ENCODE data around the gene TSR2. TPM values are rescaled to one million over a fixed set of nuclear protein-coding genes. Genes with fewer than 3 reads are reported as not detected.

Gene TSR2
- total and polyA plus RNA-seq, 2 experiments from 2014 or later, result 26.0 to 60.1 TPM

- TF ChIP-seq ZNF331 (CRISPR knock-in tag; IDR thresholded peaks at IDR 0.05; ENCODE audit: low read depth), result no peak
- no peak for TF ChIP-seq JUNB (IDR thresholded peaks at IDR 0.05; ENCODE audit: unreplicated experiment)
- TF ChIP-seq EZH2phosphoT487 (IDR thresholded peaks at IDR 0.05; ENCODE audit: unreplicated experiment), result no peak
- TF ChIP-seq STAT1 (IDR thresholded peaks at IDR 0.05; ENCODE audit: unreplicated experiment), result no peak
- no peak for TF ChIP-seq ETS1 (IDR thresholded peaks at IDR 0.05)
Measured at GRCh38 chrX:54435121-54435520, 5.1 kb upstream of the TSR2 start (continued).

DNA sequence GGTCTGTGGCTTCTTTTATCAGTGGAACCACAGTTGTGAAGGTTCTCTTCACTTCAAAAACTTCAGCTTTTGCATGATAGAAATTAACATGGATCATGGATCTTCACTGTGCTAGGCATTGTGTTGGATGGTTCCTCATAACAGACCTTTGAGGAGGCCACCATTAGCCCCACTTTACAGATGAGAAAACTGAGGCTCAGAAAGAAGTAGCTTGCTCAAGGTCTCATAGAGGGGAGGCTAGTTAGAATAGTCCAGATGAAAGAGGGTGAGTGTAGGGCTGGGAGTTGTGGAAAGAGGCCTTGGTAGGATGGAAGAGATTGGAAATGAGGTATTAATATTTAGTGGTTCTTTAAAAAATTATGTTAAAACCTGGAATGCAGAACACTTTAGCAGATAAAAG lies 2.6 kb downstream of the TSR2 start:
- H3K36me3 Mint-ChIP-seq (ENCODE audit: low read depth), result peaks cover 41% of the 10 kb centered on the region
- TF ChIP-seq POLR2AphosphoS5 (IDR thresholded peaks at IDR 0.05; ENCODE audit: low read depth), result no peak
- no peak for TF ChIP-seq ZNF114 (CRISPR knock-in tag; IDR thresholded peaks at IDR 0.05)
- TF ChIP-seq, protein P1, sequence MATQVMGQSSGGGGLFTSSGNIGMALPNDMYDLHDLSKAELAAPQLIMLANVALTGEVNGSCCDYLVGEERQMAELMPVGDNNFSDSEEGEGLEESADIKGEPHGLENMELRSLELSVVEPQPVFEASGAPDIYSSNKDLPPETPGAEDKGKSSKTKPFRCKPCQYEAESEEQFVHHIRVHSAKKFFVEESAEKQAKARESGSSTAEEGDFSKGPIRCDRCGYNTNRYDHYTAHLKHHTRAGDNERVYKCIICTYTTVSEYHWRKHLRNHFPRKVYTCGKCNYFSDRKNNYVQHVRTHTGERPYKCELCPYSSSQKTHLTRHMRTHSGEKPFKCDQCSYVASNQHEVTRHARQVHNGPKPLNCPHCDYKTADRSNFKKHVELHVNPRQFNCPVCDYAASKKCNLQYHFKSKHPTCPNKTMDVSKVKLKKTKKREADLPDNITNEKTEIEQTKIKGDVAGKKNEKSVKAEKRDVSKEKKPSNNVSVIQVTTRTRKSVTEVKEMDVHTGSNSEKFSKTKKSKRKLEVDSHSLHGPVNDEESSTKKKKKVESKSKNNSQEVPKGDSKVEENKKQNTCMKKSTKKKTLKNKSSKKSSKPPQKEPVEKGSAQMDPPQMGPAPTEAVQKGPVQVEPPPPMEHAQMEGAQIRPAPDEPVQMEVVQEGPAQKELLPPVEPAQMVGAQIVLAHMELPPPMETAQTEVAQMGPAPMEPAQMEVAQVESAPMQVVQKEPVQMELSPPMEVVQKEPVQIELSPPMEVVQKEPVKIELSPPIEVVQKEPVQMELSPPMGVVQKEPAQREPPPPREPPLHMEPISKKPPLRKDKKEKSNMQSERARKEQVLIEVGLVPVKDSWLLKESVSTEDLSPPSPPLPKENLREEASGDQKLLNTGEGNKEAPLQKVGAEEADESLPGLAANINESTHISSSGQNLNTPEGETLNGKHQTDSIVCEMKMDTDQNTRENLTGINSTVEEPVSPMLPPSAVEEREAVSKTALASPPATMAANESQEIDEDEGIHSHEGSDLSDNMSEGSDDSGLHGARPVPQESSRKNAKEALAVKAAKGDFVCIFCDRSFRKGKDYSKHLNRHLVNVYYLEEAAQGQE (IDR thresholded peaks at IDR 0.05; ENCODE audit: unreplicated experiment), result no peak
- TF ChIP-seq, protein P2, sequence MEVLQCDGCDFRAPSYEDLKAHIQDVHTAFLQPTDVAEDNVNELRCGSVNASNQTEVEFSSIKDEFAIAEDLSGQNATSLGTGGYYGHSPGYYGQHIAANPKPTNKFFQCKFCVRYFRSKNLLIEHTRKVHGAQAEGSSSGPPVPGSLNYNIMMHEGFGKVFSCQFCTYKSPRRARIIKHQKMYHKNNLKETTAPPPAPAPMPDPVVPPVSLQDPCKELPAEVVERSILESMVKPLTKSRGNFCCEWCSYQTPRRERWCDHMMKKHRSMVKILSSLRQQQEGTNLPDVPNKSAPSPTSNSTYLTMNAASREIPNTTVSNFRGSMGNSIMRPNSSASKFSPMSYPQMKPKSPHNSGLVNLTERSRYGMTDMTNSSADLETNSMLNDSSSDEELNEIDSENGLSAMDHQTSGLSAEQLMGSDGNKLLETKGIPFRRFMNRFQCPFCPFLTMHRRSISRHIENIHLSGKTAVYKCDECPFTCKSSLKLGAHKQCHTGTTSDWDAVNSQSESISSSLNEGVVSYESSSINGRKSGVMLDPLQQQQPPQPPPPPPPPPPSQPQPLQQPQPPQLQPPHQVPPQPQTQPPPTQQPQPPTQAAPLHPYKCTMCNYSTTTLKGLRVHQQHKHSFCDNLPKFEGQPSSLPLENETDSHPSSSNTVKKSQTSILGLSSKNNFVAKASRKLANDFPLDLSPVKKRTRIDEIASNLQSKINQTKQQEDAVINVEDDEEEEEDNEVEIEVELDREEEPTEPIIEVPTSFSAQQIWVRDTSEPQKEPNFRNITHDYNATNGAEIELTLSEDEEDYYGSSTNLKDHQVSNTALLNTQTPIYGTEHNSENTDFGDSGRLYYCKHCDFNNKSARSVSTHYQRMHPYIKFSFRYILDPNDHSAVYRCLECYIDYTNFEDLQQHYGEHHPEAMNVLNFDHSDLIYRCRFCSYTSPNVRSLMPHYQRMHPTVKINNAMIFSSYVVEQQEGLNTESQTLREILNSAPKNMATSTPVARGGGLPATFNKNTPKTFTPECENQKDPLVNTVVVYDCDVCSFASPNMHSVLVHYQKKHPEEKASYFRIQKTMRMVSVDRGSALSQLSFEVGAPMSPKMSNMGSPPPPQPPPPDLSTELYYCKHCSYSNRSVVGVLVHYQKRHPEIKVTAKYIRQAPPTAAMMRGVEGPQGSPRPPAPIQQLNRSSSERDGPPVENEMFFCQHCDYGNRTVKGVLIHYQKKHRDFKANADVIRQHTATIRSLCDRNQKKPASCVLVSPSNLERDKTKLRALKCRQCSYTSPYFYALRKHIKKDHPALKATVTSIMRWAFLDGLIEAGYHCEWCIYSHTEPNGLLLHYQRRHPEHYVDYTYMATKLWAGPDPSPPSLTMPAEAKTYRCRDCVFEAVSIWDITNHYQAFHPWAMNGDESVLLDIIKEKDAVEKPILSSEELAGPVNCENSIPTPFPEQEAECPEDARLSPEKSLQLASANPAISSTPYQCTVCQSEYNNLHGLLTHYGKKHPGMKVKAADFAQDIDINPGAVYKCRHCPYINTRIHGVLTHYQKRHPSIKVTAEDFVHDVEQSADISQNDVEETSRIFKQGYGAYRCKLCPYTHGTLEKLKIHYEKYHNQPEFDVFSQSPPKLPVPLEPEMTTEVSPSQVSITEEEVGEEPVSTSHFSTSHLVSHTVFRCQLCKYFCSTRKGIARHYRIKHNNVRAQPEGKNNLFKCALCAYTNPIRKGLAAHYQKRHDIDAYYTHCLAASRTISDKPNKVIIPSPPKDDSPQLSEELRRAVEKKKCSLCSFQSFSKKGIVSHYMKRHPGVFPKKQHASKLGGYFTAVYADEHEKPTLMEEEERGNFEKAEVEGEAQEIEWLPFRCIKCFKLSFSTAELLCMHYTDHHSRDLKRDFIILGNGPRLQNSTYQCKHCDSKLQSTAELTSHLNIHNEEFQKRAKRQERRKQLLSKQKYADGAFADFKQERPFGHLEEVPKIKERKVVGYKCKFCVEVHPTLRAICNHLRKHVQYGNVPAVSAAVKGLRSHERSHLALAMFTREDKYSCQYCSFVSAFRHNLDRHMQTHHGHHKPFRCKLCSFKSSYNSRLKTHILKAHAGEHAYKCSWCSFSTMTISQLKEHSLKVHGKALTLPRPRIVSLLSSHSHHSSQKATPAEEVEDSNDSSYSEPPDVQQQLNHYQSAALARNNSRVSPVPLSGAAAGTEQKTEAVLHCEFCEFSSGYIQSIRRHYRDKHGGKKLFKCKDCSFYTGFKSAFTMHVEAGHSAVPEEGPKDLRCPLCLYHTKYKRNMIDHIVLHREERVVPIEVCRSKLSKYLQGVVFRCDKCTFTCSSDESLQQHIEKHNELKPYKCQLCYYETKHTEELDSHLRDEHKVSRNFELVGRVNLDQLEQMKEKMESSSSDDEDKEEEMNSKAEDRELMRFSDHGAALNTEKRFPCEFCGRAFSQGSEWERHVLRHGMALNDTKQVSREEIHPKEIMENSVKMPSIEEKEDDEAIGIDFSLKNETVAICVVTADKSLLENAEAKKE (CRISPR knock-in tag; IDR thresholded peaks at IDR 0.05), result no peak
- no peak for TF ChIP-seq CREB1 (CRISPR knock-in tag; IDR thresholded peaks at IDR 0.05; ENCODE audit: low read depth)
- TF ChIP-seq JUNB (IDR thresholded peaks at IDR 0.05; ENCODE audit: unreplicated experiment), result no peak
- TF ChIP-seq NANOG (IDR thresholded peaks at IDR 0.05; ENCODE audit: borderline replicate concordance), result no peak
- TF ChIP-seq ZNF331 (CRISPR knock-in tag; IDR thresholded peaks at IDR 0.05; ENCODE audit: low read depth), result no peak
- TF ChIP-seq EZH2 (IDR thresholded peaks at IDR 0.05; ENCODE audit: low read depth, unreplicated experiment), result no peak
- no peak for TF ChIP-seq STAT1 (IDR thresholded peaks at IDR 0.05; ENCODE audit: unreplicated experiment)
- TF ChIP-seq, protein P3, sequence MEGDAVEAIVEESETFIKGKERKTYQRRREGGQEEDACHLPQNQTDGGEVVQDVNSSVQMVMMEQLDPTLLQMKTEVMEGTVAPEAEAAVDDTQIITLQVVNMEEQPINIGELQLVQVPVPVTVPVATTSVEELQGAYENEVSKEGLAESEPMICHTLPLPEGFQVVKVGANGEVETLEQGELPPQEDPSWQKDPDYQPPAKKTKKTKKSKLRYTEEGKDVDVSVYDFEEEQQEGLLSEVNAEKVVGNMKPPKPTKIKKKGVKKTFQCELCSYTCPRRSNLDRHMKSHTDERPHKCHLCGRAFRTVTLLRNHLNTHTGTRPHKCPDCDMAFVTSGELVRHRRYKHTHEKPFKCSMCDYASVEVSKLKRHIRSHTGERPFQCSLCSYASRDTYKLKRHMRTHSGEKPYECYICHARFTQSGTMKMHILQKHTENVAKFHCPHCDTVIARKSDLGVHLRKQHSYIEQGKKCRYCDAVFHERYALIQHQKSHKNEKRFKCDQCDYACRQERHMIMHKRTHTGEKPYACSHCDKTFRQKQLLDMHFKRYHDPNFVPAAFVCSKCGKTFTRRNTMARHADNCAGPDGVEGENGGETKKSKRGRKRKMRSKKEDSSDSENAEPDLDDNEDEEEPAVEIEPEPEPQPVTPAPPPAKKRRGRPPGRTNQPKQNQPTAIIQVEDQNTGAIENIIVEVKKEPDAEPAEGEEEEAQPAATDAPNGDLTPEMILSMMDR (conservative IDR thresholded peaks at IDR 0.05; ENCODE audit: low read depth in 2 of 2), result no peak
- no peak for TF ChIP-seq EZH2phosphoT487 (IDR thresholded peaks at IDR 0.05; ENCODE audit: unreplicated experiment)

More for the DNA sequence above, 2.6 kb downstream of the TSR2 start:
- peaks cover 26% of the 10 kb centered on the region for H3K79me2 ChIP-seq (replicated peaks; ENCODE audit: insufficient read depth)
- DNase-seq (ENCODE audit: low spot score) (no peak), ATAC-seq (no peak)
- no peaks in the 10 kb centered on the region for H3K9me2 ChIP-seq (ENCODE audit: insufficient read depth)
- Mint-ChIP-seq H3K9me3 (no peaks in the 10 kb centered on the region; the same call in 2 of the 3 replicates), H3K4me3 (no peak overlapping the region), H3K27me3 (ENCODE audit: insufficient read depth, low read depth, poor library complexity) (peaks cover 12% of the 10 kb centered on the region), H3K27ac (no peak overlapping the region), H3K4me1 (peaks cover 19% of the 10 kb centered on the region)
- H3K36me3 ChIP-seq (ENCODE audit: insufficient read depth), result no peaks in the 10 kb centered on the region
- no peak overlapping the region for H3K4me3 ChIP-seq
- no peak overlapping the region for H2AFZ ChIP-seq
- 0 out of 2 replicates have a peak, but pooled peaks cover 3% of the 10 kb centered on the region for H4K20me1 ChIP-seq (replicated peaks; ENCODE audit: insufficient read depth)
- H3K27ac ChIP-seq (ENCODE audit: low read depth), result no peak overlapping the region
- H3F3A ChIP-seq (replicated peaks; ENCODE audit: low read depth), result no peaks in the 10 kb centered on the region
- no peaks in the 10 kb centered on the region for H3K27me3 ChIP-seq (ENCODE audit: insufficient read depth)
- no peak overlapping the region for H3K4me2 ChIP-seq
- peaks cover 7% of the 10 kb centered on the region; the same call in 1 of the 2 replicates for H3K4me1 ChIP-seq (ENCODE audit: insufficient read depth)

Measured in GM23338 (cell line).